ENCODE data around the gene TMC5.
"Not testable (repeated sequence)": the region's sequence is repeated elsewhere in the genome, so short reads cannot be mapped to it uniquely, and the experiment has no call there.

The TMC5 gene

GRCh38 chr16:19417640-19418039 is at the start of gene TMC5:
Gene TMC5 (plus strand): TSS chr16:19417883. CDS start chr16:19440039, 22,156 bp downstream.
- DNase-seq (ENCODE audit: low read depth in 2 of 2) = no peak

GRCh38 chr16:19372541-19372940 is 45.1 kb upstream of the TMC5 start:
- DNase-seq (ENCODE audit: low read depth in 2 of 2) = not testable (repeated sequence)

GRCh38 chr16:19374402-19374801 is 43.3 kb upstream of the TMC5 start:
- DNase-seq (ENCODE audit: low read depth in 2 of 2) = no peak

GRCh38 chr16:19375561-19376158 is 42.0 kb upstream of the TMC5 start:
- DNase-seq (ENCODE audit: low read depth in 2 of 2) = peak in 1 of 2 donors; percentile 13

- DNase-seq (ENCODE audit: low read depth in 2 of 2) = no peak
Measured at GRCh38 chr16:19377864-19378263, 39.8 kb upstream of the TMC5 start.

GRCh38 chr16:19378511-19378910 is 39.2 kb upstream of the TMC5 start:
- DNase-seq (ENCODE audit: low read depth in 2 of 2) = no peak

DNA sequence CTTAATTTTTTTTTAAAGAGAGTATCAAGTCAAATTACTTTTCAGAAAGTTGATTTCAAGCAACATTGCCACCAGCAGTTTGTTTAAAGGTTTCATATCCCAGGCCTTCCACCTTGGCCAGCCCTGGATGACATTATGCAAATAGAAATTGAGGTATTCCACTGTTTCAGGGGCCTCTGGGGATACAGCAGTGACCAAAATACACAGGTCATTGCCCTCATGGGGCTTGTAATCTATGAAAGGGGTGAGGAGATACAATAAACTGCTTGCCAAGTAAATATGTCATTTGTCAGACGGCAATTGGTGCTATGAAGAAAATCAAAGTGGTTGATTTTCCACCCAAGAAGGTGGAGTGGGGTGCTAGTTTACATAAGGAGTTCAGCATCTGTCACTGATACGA is 37.8 kb upstream of the TMC5 start:
- DNase-seq (ENCODE audit: low read depth in 2 of 2) = no peak

- DNase-seq (ENCODE audit: low read depth in 2 of 2) = no peak
Measured at GRCh38 chr16:19380328-19380727, 37.4 kb upstream of the TMC5 start.

DNA sequence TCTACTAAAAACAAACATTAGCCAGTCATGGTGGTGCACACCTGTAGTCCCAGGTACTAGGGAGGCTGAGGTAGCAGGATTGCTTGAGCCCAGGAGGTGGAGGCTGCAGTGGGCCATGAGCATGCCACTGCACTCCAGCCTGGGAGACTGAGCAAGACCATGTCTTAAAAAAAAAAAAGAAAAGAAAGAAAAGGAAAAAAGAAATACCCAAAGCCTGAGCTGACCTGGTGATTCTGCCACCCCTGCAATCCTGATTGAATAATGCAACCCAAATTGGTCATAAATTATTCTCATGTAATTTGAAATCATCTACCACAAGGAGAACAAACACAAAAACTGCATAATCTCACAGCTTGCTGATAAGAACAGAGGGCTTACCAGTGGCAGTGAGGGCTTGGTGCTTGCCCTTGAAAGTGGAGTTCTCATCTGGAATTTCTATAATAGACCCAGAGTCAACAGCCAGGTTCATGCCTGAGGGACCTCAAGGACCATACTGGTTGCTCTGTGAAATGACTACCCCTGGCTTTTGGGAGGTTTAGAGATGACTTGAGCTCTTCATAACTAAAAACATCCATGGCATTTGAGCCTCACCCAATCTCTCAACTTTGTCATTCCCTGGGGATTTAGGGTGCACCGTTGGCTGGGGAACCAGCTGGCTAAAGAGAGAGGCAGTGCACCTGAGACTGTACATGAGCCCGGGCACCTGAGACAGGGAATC is 35.4 kb upstream of the TMC5 start:
- no peak for DNase-seq (ENCODE audit: low read depth in 2 of 2)

GRCh38 chr16:19382887-19383816 is 34.5 kb upstream of the TMC5 start:
- DNase-seq (ENCODE audit: low read depth in 2 of 2) = no peak

- DNase-seq (ENCODE audit: low read depth in 2 of 2) = no peak
Measured at GRCh38 chr16:19384656-19385055, 33.0 kb upstream of the TMC5 start.

- no peak for DNase-seq (ENCODE audit: low read depth in 2 of 2)
Measured at GRCh38 chr16:19386525-19386924, 31.2 kb upstream of the TMC5 start.

DNA sequence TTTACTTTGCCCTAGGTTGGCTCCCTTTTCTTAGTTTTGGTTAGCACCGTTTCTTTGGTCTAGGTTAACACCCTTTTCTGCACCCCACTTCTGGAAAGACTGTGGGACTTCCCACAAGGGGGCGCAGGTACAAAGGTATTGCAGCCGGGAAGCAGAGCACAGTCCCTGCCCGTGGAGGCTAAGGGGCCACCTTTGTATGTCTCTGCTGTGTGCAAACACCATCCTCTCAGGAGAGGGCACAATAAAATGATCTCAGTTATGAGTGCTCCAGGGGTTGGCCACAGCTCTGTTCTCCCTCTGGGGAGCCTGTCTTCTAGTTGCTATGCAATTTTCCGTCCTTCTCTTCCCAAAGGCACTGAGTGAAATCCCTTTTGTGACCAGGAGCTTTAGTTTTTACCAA is 28.4 kb upstream of the TMC5 start:
- DNase-seq (ENCODE audit: low read depth in 2 of 2) = peak; percentile 37

- DNase-seq (ENCODE audit: low read depth in 2 of 2) = not testable (repeated sequence)
Measured at GRCh38 chr16:19391185-19391776, 26.4 kb upstream of the TMC5 start.

GRCh38 chr16:19392352-19392751 is 25.3 kb upstream of the TMC5 start:
- no peak for DNase-seq (ENCODE audit: low read depth in 2 of 2)

DNA sequence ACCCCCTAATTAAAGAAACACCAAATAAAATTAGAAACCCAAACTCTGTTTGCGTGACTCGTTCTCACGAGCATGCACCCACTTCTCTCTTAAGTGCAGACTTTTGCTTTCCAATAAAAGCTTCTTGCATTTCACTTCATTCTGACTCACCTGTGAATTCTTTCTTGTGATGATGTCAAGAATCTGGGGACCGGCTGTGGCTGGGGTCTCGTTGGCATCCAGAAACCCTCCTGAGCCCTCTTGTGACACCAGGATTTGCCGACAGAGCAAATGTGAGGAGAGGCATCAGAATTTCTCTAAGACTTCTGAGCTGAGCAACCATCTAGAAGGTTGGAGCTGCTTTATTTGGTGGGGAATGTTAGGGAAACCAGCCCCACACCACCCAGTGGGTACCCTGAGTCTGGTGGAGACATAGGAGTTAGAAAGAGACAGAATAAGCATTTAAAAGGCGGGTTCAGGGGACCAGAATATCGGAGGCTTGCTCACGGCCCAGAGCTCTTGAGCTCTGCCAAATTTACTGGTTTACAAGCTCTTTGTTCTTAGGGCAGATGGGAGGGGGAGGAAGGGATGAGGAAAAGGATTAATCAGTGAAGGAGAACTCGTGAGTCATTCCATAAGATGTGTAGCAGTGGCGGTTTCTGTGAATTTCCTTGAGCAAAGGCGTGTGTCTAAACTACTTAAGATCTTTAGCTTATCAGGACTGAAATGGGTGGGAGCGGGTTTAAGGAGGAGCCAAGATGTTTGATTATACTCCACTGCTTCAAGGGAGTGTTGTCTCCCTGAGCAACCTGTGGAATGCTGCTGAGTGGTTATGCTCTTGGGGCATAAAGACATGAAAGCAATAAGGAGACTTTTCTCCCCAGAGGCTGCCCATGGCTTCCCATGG is 24.2 kb upstream of the TMC5 start:
- DNase-seq (ENCODE audit: low read depth in 2 of 2) = no peak

GRCh38 chr16:19395646-19396267 is 21.9 kb upstream of the TMC5 start:
- DNase-seq (ENCODE audit: low read depth in 2 of 2) = not testable (repeated sequence)

DNA sequence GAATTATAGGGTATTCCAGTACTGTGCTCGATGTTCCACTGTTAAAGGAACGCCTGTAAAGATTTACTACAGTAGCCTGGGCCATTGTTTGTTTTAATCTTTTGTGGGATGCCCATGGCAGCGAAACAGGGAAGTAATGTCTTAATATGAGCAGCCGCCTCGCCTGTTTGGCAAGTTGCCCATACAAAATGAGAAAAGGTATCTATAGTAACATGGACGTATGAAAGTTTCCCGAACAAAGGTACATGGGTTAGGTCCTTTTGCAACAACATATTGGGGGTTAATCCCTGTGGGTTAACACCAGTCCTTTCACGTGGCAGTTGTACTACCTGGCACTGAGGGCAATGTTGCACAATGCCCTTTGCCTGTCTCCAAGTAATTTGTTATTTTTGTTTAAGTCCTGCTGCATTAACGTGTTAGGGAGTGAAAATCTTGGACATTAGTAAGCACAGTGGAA is 21.1 kb upstream of the TMC5 start:
- no peak for DNase-seq (ENCODE audit: low read depth in 2 of 2)

DNA sequence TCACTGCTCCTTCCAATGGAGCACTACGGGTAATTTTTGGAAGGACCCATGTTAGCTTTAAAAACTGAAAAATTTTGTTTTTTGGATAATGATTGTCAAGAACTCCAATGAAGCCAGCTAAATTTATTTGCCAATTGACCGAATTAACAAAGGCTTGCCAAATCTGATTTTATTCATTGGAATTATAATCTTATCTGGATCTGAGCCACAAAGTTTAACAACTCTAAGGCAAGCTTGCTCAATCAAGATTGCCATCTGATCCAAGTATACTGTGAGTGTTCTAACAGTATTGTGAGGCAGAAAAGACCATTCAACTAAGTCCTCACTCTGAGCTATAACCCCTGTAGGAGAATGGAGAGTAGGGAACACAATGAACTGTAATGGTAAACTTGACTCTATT is 20.3 kb upstream of the TMC5 start:
- not testable (repeated sequence) for DNase-seq (ENCODE audit: low read depth in 2 of 2)

DNA sequence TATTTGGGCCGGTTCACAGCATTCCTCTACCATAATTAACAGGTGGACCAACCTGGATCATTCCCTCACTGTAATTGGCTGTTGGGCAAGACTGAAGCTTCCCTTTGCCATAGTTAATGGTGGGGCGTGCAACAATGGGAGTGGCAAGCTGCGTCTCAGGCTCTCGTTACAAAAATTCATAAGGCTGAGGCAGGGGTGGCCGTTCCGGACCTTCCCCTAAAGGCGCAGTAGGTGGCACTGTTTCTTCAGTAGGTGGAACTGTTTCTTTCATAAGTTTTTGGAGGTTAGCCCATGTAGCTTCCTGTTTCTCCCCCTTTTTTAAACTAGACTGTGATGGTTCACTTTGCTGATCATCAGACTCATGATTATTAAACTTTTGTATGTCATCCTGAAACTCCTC is 17.0 kb upstream of the TMC5 start:
- no peak for DNase-seq (ENCODE audit: low read depth in 2 of 2)
